ENCODE measurements around the gene BHLHA9. TPM values are rescaled to one million over a fixed set of nuclear protein-coding genes. Genes with fewer than 3 reads are reported as not detected.

BHLHA9 gene
- total and polyA plus RNA-seq, 2 of the 8 experiments (the other 6 are each of a cell fraction or from before 2014, with no cell fraction given), result 0.29 to 0.34 TPM

DNA sequence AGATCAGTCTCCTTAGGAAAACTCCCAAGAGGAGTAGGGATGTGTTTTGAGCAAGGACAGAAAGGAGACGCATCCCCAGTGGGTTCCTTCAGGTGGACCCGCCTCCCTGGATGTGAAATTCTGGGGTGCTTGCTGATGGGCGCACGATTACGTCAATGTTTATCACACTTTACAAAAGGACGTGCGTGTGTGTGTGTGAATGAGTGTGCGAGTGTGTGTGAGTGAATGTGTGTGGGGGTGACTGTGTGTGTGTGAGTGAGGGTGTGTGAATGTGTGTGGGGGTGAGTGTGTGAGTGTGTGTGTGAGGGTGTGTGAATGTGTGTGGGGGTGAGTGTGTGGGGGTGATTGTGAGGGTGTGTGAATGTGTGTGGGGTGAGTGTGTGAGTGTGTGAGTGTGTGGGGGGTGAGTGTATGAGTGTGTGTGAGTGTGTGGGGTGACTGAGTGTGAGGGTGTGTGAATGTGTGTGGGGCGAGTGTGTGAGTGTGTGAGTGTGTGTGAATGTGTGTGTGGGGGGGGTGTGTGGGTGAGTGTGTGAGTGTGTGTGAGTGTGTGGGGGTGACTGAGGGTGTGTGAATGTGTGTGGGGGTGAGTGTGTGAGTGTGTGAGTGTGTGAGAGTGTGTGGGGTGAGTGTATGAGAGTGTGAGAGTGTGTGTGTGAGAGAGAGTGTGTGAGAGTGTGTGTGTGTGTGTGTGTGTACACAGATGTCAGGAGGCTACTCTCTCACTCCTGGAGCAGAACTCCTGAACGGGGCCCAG is 5.1 kb downstream of the BHLHA9 start:
- H3K18ac ChIP-seq (ENCODE audit: extremely low read depth, low read length), result no peak overlapping the region
- no peak overlapping the region for H4K5ac ChIP-seq (ENCODE audit: insufficient read length, low read depth, low read length)
- no peak overlapping the region for H2BK20ac ChIP-seq (ENCODE audit: low read length)
- no peak overlapping the region for H3K4me2 ChIP-seq (ENCODE audit: insufficient read depth in 1 of 2, low read depth in 2 of 2, low read length in 2 of 2)
- H3K27ac ChIP-seq (ENCODE audit: low read depth, low read length), result no peak overlapping the region
- peaks cover 0 to 19% (median 11%) of the 10 kb centered on the region in 4 experiments; a peak in 6 of 7 replicates for H3K27me3 ChIP-seq (replicated peaks in 1 of 4; ENCODE audit: control insufficient read depth in 3 of 4, extremely low read depth in 1 of 4, insufficient read depth in 3 of 4, low read length in 3 of 4)
- H2AFZ ChIP-seq (ENCODE audit: low read length), result no peak overlapping the region
- ChIA-PET CTCF (ENCODE audit: partially characterized antibody) (no interaction called here), POLR2A (ENCODE audit: partially characterized antibody) (no interaction called here)
- no peak overlapping the region for H2BK15ac ChIP-seq (ENCODE audit: low read length)
- H3K4me1 ChIP-seq (replicated peaks in 1 of 4; ENCODE audit: control insufficient read depth in 3 of 4, insufficient read depth in 4 of 4, low read length in 3 of 4), result peaks cover 0 to 8% (median 4%) of the 10 kb centered on the region in 4 experiments; a peak in 4 of 7 replicates
- no peak overlapping the region; a peak in 1 of 7 replicates for H3K9ac ChIP-seq (replicated peaks in 1 of 4; ENCODE audit: extremely low read depth in 1 of 4, low read depth in 3 of 4, low read length in 3 of 4)
- no peak overlapping the region; the same call in 1 of the 2 replicates for H4K8ac ChIP-seq (ENCODE audit: extremely low read depth, insufficient read depth, low read length)
- H3K79me1 ChIP-seq (ENCODE audit: low read depth, low read length), result no peaks in the 10 kb centered on the region
- H4K91ac ChIP-seq (replicated peaks; ENCODE audit: insufficient read length, low read length), result no peak overlapping the region
- no peak overlapping the region for H3K23ac ChIP-seq (ENCODE audit: insufficient read length)
- DNase-seq (ENCODE audit: low read depth in 1 of 2, low spot score in 2 of 2) (no peak), FAIRE-seq (no peak)
- no peaks in the 10 kb centered on the region for H3K36me3 ChIP-seq (ENCODE audit: control insufficient read depth in 2 of 4, insufficient read depth in 4 of 4, low read length in 3 of 4)
- no peak overlapping the region for H3K4me3 ChIP-seq (ENCODE audit: extremely low read depth in 1 of 4, insufficient read depth in 2 of 4, low read depth in 3 of 4, low read length in 4 of 4)
- H3K79me2 ChIP-seq (ENCODE audit: control insufficient read depth in 1 of 2, insufficient read depth in 2 of 2, low read length in 2 of 2), result no peaks in the 10 kb centered on the region
- WGBS, 2 experiments (ENCODE audit: extremely low coverage in 1 of 2, insufficient coverage in 1 of 2, insufficient read length in 1 of 2, insufficient replicate concordance in 2 of 2, low coverage in 1 of 2, low lambda C conversion rate in 2 of 2, missing lambda C conversion rate in 1 of 2), result 85 to 100% methylated on average over 2 to 9 of the region's 10 CpGs
- H3K9me3 ChIP-seq (ENCODE audit: insufficient read depth in 2 of 2, low read depth in 1 of 2, low read length in 1 of 2), result no peaks in the 10 kb centered on the region
- no peak overlapping the region for H2BK12ac ChIP-seq (ENCODE audit: low read depth, low read length)
- H2BK120ac ChIP-seq (replicated peaks; ENCODE audit: low read depth, low read length), result no peak overlapping the region
- peaks cover 0 to 3% of the 10 kb centered on the region in 2 experiments for H4K20me1 ChIP-seq (replicated peaks in 1 of 2; ENCODE audit: control insufficient read depth in 1 of 2, insufficient read depth in 2 of 2, low read length in 2 of 2)
- H2BK5ac ChIP-seq (ENCODE audit: low read depth, low read length), result no peak overlapping the region
- peak overlapping the region; percentile 90 for H3K56ac ChIP-seq (replicated peaks; ENCODE audit: insufficient read length, low read depth, low read length)
- H3K14ac ChIP-seq (ENCODE audit: insufficient read length), result no peak overlapping the region
- H3K23me2 ChIP-seq (ENCODE audit: low read depth, low read length), result peaks cover 8% of the 10 kb centered on the region; the same call in 1 of the 2 replicates
- TF ChIP-seq TAF1 (IDR thresholded peaks at IDR 0.05; ENCODE audit: low read depth, low read length) (no peak), CHD1 (IDR thresholded peaks at IDR 0.05; ENCODE audit: low read depth, low read length) (no peak), SP1 (IDR thresholded peaks at IDR 0.05; ENCODE audit: low read depth, low read length) (no peak), JUND (IDR thresholded peaks at IDR 0.05; ENCODE audit: low read length) (no peak), E2F6 (IDR thresholded peaks at IDR 0.05) (no peak), KDM1A (IDR thresholded peaks at IDR 0.05; ENCODE audit: borderline replicate concordance, low read length) (no peak), PHF8 (conservative IDR thresholded peaks at IDR 0.05; ENCODE audit: low read depth, low read length) (no peak)
- H3K4ac ChIP-seq (replicated peaks; ENCODE audit: insufficient read length, low read depth, low read length), result no peak overlapping the region
- H2AK5ac ChIP-seq (ENCODE audit: low read depth, low read length), result no peak overlapping the region
